Cardiac fibroblast (primary cell): Measurements from ENCODE around the gene NIM1K.
"Not testable (repeated sequence)": the region's sequence is repeated elsewhere in the genome, so short reads cannot be mapped to it uniquely, and the experiment has no call there.

ENCODE experiments used
- DNase-seq, 2 donors: peaks; one replicate each; pipeline versions ENCODE4 v3.0.0 to v3.0.0-alpha.2; 2010; ENCODE audit warnings: low read depth in 2 of 2
- H3K4me3 ChIP-seq, 2 donors: replicated peaks in 1 of 2; 1 replicate in 1 of 2; 2 replicates in 1 of 2; pipeline ENCODE4 v1.5.1; 2011; ENCODE audit warnings: low read depth in 2 of 2, low read length in 2 of 2, mild to moderate bottlenecking in 2 of 2, moderate library complexity in 1 of 2
- CTCF ChIP-seq: IDR thresholded peaks from one replicate; pipeline ENCODE4 v1.5.1; 2011; ENCODE audit warnings: low read depth, mild to moderate bottlenecking, low read length, inconsistent platforms

The NIM1K gene

GRCh38 chr5:43255704-43256103 is 63.7 kb downstream of the NIM1K start:
- DNase-seq, result no peak

GRCh38 chr5:43256261-43256966 is 64.4 kb downstream of the NIM1K start:
- DNase-seq, result no peak
- H3K4me3 ChIP-seq, result no peak overlapping the region
- TF ChIP-seq CTCF, result no peak

More at GRCh38 chr5:43255704-43256103, 63.7 kb downstream of the NIM1K start:
- no peak for TF ChIP-seq CTCF
- H3K4me3 ChIP-seq, result no peak overlapping the region

DNA sequence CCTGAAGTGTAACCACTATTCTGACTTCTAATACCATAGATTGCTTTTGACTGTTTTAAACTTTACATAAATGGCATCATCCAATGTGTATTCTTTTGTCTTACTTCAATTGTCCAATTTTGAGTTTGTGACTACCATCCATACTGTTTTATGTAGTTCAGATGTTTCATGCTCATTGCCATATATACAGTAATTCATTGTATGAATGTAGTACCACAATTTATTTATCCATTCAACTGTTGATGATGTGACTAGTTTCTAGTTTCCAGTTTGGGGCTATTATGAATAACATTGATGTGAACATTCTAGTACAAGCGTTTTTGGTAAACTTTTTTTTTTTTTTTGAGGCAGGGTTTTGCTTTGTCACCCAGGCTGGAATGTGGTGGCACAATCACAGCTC is 66.1 kb downstream of the NIM1K start:
- H3K4me3 ChIP-seq, result no peak overlapping the region
- TF ChIP-seq CTCF, result no peak

DNA sequence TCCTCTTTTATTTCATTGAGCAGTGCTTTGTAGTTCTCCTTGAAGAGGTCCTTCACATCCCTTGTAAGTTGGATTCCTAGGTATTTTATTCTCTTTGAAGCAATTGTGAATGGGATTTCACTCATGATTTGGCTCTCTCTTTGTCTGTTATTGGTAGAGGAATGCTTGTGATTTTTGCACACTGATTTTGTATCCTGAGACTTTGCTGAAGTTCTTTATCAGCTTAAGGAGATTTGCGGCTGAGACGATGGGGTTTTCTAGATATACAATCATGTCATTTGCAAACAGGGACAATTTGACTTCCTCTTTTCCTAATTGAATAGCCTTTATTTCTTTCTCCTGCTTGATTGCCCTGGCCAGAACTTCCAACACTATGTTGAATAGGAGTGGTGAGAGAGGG is 70.2 kb downstream of the NIM1K start:
- H3K4me3 ChIP-seq, DNase-seq: not testable (repeated sequence)

More for the DNA sequence above, 66.1 kb downstream of the NIM1K start:
- DNase-seq, result no peak

DNA sequence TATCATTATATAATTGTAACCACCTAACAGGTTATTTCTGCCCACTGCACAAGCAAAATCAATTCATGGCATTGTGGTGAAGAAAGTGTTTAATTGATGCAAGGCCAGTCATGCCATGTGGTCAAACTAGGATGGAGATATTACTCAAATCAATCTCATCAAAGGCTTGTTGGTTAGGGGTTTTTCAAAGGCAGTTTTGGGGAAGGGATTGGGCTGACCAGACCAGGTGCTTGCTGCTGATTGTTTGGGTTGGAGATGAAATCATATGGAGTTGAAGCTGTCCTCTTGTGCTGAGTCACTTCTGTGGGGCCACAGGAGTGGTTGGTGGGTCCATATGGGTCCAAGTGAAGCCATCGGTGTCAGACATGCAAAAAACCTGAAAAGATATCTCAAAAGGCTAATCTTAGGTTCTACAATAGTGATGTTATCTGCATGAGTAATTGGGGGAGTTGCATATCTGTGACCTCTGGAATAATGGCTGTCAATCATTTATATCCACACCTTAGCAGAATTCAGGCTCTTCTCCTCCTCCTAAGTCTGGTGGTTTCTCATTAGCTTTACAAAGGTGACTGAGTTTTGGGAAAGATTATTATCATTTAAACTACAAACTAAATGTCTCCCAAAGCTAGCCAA is 76.3 kb downstream of the NIM1K start:
- TF ChIP-seq CTCF, result no peak
- H3K4me3 ChIP-seq, result no peak overlapping the region
- DNase-seq, result no peak

GRCh38 chr5:43270645-43271044 is 78.6 kb downstream of the NIM1K start:
- DNase-seq, result no peak
- H3K4me3 ChIP-seq, result no peak overlapping the region
- TF ChIP-seq CTCF, result no peak

- no peak for DNase-seq
- H3K4me3 ChIP-seq, result no peak overlapping the region
- no peak for TF ChIP-seq CTCF
Observed at GRCh38 chr5:43273552-43273951, 81.5 kb downstream of the NIM1K start.
